ENCODE results near the gene ITK. TPM values are rescaled to one million over a fixed set of nuclear protein-coding genes. Genes with fewer than 3 reads are reported as not detected.

ITK gene
- total RNA-seq, 4 donors from 2014 or later: 0.12 to 2.2 (median 0.35) TPM

DNA sequence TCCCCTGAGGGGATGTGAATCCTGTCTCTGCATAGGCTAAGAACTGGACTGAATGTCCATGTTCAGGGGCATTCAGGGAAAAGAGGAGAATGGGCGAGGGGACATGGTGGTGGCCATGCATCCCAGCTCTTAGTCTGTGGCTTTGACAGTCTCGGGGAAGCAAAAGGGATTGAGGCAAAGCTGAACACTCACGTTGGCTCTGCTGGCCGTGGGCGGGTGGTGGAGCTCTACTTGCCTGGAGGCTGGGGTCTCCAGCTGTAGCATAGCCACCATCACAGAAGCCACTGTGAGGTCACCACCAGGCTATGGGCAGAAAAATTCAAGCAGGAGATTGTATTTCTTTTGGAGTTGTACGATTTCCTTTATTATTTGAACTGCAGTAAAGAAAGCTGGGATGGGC, 18.6 kb upstream of the ITK start:
- Histone ChIP-seq H3K36me3 (no peaks in the 10 kb centered on the region), H3K4me1 (no peaks in the 10 kb centered on the region), H3K9me3 (no peaks in the 10 kb centered on the region), H3K27me3 (no peaks in the 10 kb centered on the region), H3K27ac (no peak overlapping the region), H3K4me3 (no peak overlapping the region)
- DNase-seq (no peak), ATAC-seq (no peak)
- intact Hi-C loops (cut with DNase I; ENCODE audit: low total_unique reads) (no loop called here), in situ Hi-C loops (cut with MboI; ENCODE audit: low sequenced_read_pairs in 4 of 4) (no loop called here)
- TF ChIP-seq, protein P1, sequence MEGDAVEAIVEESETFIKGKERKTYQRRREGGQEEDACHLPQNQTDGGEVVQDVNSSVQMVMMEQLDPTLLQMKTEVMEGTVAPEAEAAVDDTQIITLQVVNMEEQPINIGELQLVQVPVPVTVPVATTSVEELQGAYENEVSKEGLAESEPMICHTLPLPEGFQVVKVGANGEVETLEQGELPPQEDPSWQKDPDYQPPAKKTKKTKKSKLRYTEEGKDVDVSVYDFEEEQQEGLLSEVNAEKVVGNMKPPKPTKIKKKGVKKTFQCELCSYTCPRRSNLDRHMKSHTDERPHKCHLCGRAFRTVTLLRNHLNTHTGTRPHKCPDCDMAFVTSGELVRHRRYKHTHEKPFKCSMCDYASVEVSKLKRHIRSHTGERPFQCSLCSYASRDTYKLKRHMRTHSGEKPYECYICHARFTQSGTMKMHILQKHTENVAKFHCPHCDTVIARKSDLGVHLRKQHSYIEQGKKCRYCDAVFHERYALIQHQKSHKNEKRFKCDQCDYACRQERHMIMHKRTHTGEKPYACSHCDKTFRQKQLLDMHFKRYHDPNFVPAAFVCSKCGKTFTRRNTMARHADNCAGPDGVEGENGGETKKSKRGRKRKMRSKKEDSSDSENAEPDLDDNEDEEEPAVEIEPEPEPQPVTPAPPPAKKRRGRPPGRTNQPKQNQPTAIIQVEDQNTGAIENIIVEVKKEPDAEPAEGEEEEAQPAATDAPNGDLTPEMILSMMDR (IDR thresholded peaks at IDR 0.05 in 4 of 5, conservative IDR thresholded peaks at IDR 0.05 in 1 of 5): no peak
- no peak for TF ChIP-seq POLR2A (IDR thresholded peaks at IDR 0.05)

DNA sequence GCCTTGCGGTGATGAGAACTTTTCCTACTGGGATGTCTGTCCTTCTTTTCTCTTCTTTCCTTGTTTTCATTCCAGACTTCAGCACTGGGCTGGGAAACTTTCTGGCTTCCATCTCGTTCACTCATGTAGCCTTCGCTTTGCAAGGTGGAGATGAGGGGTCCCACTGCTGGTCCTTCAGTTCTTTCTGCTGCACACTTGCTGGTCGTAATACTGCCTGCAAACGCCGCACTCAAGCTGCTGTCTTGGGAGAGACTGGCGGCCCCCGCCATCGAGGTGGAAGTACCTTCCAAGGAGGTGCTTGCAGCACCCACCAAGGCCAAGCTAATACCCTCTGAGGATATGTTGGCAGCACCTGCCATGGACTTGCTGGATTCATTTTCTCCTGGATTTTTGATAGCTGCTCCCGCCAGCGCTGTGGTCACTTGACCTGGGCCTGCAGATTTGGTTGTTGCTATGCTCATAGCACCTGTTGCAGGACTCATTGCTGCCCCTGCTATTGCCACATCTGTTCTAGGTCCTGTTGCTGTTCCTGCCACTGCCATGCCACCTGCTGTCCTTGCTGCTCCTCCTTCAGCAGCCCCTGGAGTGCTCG, 17.6 kb upstream of the ITK start:
- Histone ChIP-seq H3K4me1 (no peaks in the 10 kb centered on the region), H3K27me3 (no peaks in the 10 kb centered on the region), H3K4me3 (no peak overlapping the region), H3K9me3 (no peaks in the 10 kb centered on the region), H3K36me3 (no peaks in the 10 kb centered on the region), H3K27ac (no peak overlapping the region)
- no peak for ATAC-seq
- no peak for DNase-seq
- TF ChIP-seq, protein P1 (IDR thresholded peaks at IDR 0.05 in 4 of 5, conservative IDR thresholded peaks at IDR 0.05 in 1 of 5): no peak
- TF ChIP-seq POLR2A (IDR thresholded peaks at IDR 0.05): no peak
- intact Hi-C loops (cut with DNase I; ENCODE audit: low total_unique reads) (no loop called here), in situ Hi-C loops (cut with MboI; ENCODE audit: low sequenced_read_pairs in 4 of 4) (no loop called here)

DNA sequence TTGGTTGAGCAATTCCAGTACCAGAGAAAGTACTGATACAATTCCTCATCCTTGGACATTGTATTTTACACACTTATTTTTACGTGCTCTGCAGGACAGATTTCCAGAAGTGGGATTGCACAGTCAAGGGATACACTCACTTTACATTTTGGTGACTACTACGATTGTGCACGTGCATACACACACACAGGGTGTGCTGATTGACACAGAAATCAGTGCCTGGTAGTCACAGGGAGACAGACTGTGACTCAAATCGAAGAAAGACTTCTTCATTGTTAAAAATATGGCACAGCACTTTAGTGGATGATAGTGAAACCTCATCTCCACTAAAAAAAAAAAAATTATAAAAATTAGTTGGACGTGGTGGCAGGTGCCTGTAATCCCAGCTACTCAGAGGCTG, 16.1 kb upstream of the ITK start:
- in situ Hi-C loops (cut with MboI; ENCODE audit: low sequenced_read_pairs in 4 of 4) (no loop called here), intact Hi-C loops (cut with DNase I; ENCODE audit: low total_unique reads) (no loop called here)
- DNase-seq (no peak), ATAC-seq (no peak)
- H3K9me3 ChIP-seq: no peaks in the 10 kb centered on the region
- no peak overlapping the region for H3K27ac ChIP-seq
- H3K4me3 ChIP-seq: no peak overlapping the region
- H3K36me3 ChIP-seq: no peaks in the 10 kb centered on the region
- no peak for TF ChIP-seq POLR2A (IDR thresholded peaks at IDR 0.05)
- TF ChIP-seq, protein P1 (IDR thresholded peaks at IDR 0.05 in 4 of 5, conservative IDR thresholded peaks at IDR 0.05 in 1 of 5): no peak
- H3K4me1 ChIP-seq: no peaks in the 10 kb centered on the region
- no peaks in the 10 kb centered on the region for H3K27me3 ChIP-seq

DNA sequence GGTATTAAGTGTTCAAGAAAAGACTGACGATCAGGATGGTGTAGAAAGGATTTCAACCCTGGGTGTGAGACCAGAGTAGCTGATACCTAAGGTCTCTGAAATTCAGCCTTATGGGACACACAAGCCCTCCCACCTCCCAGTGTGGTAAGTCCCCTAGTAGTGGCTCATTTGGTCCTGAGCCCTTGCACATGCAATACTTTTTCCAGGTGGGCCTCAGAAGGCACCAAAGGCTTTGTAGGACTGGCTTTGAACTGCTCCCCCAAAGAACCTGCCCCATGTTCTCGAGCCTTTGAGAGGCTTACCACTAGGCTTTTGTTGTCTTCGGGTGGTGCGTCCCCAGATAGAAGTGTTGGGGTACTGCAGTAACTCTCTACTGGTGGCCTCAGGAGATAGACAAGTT, 15.4 kb upstream of the ITK start:
- DNase-seq (no peak), ATAC-seq (no peak)
- in situ Hi-C loops (cut with MboI; ENCODE audit: low sequenced_read_pairs in 4 of 4) (no loop called here), intact Hi-C loops (cut with DNase I; ENCODE audit: low total_unique reads) (no loop called here)
- H3K36me3 ChIP-seq: no peaks in the 10 kb centered on the region
- H3K27ac ChIP-seq: no peak overlapping the region
- H3K4me3 ChIP-seq: no peak overlapping the region
- no peaks in the 10 kb centered on the region for H3K27me3 ChIP-seq
- TF ChIP-seq POLR2A (IDR thresholded peaks at IDR 0.05): no peak
- TF ChIP-seq, protein P1 (IDR thresholded peaks at IDR 0.05 in 4 of 5, conservative IDR thresholded peaks at IDR 0.05 in 1 of 5): no peak
- H3K4me1 ChIP-seq: no peaks in the 10 kb centered on the region
- no peaks in the 10 kb centered on the region for H3K9me3 ChIP-seq

DNA sequence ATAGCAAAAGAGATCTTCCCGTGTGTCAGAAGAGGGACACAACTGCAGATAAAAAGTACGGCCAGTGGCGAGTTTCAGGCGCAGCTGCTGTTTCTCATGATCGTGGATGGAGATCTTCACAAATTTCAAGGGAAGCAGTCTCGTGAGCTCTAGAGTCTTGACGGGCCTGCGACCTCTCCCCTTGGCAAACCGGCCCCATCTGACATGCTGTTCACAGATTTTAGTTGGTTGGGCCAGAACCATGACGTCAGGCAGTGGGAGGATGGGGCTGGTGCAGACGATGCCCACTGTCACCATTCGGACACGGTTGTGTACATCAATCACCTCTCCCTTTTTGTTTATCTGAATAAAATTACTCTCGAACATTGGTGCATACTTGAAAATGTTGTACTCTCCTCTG, 15.0 kb upstream of the ITK start:
- in situ Hi-C loops (cut with MboI; ENCODE audit: low sequenced_read_pairs in 4 of 4): no loop called here
- Histone ChIP-seq H3K36me3 (no peaks in the 10 kb centered on the region), H3K9me3 (no peaks in the 10 kb centered on the region), H3K4me3 (no peak overlapping the region), H3K4me1 (no peaks in the 10 kb centered on the region), H3K27ac (no peak overlapping the region), H3K27me3 (no peaks in the 10 kb centered on the region)
- DNase-seq (no peak), ATAC-seq (no peak)
- intact Hi-C loops (cut with DNase I; ENCODE audit: low total_unique reads): no loop called here
- no peak for TF ChIP-seq POLR2A (IDR thresholded peaks at IDR 0.05)
- TF ChIP-seq, protein P1 (IDR thresholded peaks at IDR 0.05 in 4 of 5, conservative IDR thresholded peaks at IDR 0.05 in 1 of 5): no peak
